Kidney (tissue), 14 donors: ENCODE data around the gene BRINP3. TPM values are rescaled to one million over a fixed set of nuclear protein-coding genes. Genes with fewer than 3 reads are reported as not detected.

Experiments
- DNase-seq, 5 donors: peaks; one replicate each; pipeline ENCODE4 v3.0.0-alpha.2; 2013 to 2020
- FAIRE-seq: peaks from 2 replicates; lab custom pipeline; 2012; peaks lifted over from hg19 to GRCh38; lab: Jason Lieb, UNC
- H3K27ac ChIP-seq, 2 donors: one replicate each; pipeline ENCODE4 v1.7.0; 2013; ENCODE audit warnings: low read depth in 2 of 2, low read length in 2 of 2, inconsistent platforms in 1 of 2
- H3K27me3 ChIP-seq: one replicate; pipeline ENCODE4 v1.7.1; 2013; ENCODE audit warnings: low read length, inconsistent platforms; ENCODE audit not compliant: control insufficient read depth, insufficient read depth
- H3K36me3 ChIP-seq, 3 donors: one replicate each; pipeline versions ENCODE4 v1.7.0 to v1.7.1; 2013; ENCODE audit warnings: low read length in 3 of 3, control low read depth in 1 of 3, inconsistent platforms in 1 of 3; ENCODE audit not compliant: insufficient read depth in 3 of 3, control insufficient read depth in 2 of 3
- H3K4me1 ChIP-seq, 3 donors: one replicate each; pipeline versions ENCODE4 v1.7.0 to v1.7.1; 2013; ENCODE audit warnings: low read length in 3 of 3, inconsistent platforms in 1 of 3, low read depth in 1 of 3; ENCODE audit not compliant: control insufficient read depth in 2 of 3, insufficient read depth in 2 of 3
- H3K4me3 ChIP-seq, 3 donors: one replicate each; pipeline versions ENCODE4 v1.7.0 to v1.8.1; 2013; ENCODE audit warnings: low read length in 3 of 3, control low read depth in 1 of 3, inconsistent platforms in 1 of 3
- H3K9ac ChIP-seq, 3 donors: one replicate each; pipeline versions ENCODE4 v1.7.0 to v1.7.1; 2013; ENCODE audit warnings: low read length in 3 of 3, control low read depth in 1 of 3, inconsistent platforms in 1 of 3
- H3K9me3 ChIP-seq, 3 donors: one replicate each; pipeline versions ENCODE4 v1.7.0 to v1.7.1; 2013; ENCODE audit warnings: low read length in 3 of 3, control low read depth in 1 of 3, inconsistent platforms in 1 of 3; ENCODE audit not compliant: control insufficient read depth in 2 of 3, insufficient read depth in 1 of 3
- intact Hi-C: fragments of 100-400 bp; cut with DNase I; formaldehyde crosslinking; loops from one replicate; pipeline ENCODE4 v1.11.1; 2022
- polyA plus RNA-seq: library from polyadenylated mRNA; stranded (reverse); fragments of 350-450 nt; fragmentation: Illumina TruSeq; extraction: RNeasy Lipid Tissue Mini Kit (QIAGEN cat#74804); gene quantifications from one replicate; pipeline ENCODE4 v1.2.3, GENCODE V29; 2014; ENCODE audit warnings: low read depth, low replicate concordance; ENCODE audit not compliant: insufficient read depth
- total RNA-seq: library from RNA; stranded (reverse); fragmentation: NEBNext Ultra II Directional; extraction: Animal tissue kit (Norgen Biotek cat#: 25700); gene quantifications from one replicate; pipeline ENCODE4 v1.2.1, GENCODE V29; 2021
- TF ChIP-seq, protein P1 (sequence below): IDR thresholded peaks from 3 replicates; pipeline ENCODE4 v1.5.1; 2012; ENCODE audit warnings: mild to moderate bottlenecking, moderate library complexity, borderline replicate concordance; ENCODE audit not compliant: insufficient read depth; ENCODE audit errors: extremely low read depth
- donor health status: control.
- donor health status: control.
- donor health status: control.
- donor health status: control.
- donor health status: control.
- donor health status: DM: yes; HTN: yes; CAD: no.
- donor health status: Normal renal cell carcinoma (clear cell type).

The BRINP3 gene
- total and polyA plus RNA-seq, 2 donors from 2014 or later, result 1.4 to 1.8 TPM

DNA sequence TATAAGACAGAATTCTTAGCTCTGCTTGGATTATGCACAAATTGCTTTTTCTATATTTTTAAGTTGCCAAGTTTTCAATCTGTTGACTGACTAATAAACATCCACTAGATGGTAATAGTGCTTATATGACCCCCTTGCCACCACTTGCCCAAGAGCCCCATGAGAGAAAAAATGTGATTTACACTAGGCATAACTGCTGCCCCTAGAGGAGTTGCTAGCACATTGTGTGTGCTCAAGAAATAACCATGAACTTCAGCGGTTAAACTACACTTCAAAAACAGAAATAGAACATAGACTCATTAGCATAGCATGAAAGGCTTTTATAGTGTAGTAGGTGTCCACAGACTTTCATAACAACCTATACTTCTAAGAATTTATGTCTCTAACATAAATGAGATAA, 61.4 kb downstream of the BRINP3 start:
- no peak overlapping the region for H3K27ac ChIP-seq
- H3K9me3 ChIP-seq, result no peaks in the 10 kb centered on the region
- H3K36me3 ChIP-seq, result no peaks in the 10 kb centered on the region
- DNase-seq (no peak), FAIRE-seq (no peak)
- TF ChIP-seq, protein P1, sequence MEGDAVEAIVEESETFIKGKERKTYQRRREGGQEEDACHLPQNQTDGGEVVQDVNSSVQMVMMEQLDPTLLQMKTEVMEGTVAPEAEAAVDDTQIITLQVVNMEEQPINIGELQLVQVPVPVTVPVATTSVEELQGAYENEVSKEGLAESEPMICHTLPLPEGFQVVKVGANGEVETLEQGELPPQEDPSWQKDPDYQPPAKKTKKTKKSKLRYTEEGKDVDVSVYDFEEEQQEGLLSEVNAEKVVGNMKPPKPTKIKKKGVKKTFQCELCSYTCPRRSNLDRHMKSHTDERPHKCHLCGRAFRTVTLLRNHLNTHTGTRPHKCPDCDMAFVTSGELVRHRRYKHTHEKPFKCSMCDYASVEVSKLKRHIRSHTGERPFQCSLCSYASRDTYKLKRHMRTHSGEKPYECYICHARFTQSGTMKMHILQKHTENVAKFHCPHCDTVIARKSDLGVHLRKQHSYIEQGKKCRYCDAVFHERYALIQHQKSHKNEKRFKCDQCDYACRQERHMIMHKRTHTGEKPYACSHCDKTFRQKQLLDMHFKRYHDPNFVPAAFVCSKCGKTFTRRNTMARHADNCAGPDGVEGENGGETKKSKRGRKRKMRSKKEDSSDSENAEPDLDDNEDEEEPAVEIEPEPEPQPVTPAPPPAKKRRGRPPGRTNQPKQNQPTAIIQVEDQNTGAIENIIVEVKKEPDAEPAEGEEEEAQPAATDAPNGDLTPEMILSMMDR, result no peak
- H3K4me3 ChIP-seq, result no peak overlapping the region
- no peak overlapping the region for H3K9ac ChIP-seq
- no peaks in the 10 kb centered on the region for H3K4me1 ChIP-seq
- intact Hi-C loops, result no loop called here
- no peaks in the 10 kb centered on the region for H3K27me3 ChIP-seq

DNA sequence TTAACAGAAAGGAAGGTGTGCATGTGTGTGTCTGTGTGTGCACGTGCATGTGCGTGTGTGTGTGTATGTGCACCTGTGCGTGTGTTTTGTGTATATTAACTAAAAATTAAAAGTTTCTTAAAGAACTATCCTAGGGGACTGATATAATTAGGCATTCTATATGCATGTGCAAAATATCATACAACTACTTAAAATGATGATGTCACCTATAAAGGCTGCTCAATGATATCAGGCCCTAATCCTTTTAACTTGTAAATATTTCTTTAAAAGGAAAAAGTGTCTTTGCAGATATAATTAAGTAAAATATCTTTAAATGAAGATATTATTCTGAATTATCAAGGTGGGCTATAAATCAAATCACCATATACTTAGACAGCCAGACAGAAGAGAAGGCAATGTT, 64.5 kb downstream of the BRINP3 start:
- H3K36me3 ChIP-seq, result no peaks in the 10 kb centered on the region
- H3K9me3 ChIP-seq, result no peaks in the 10 kb centered on the region
- TF ChIP-seq, protein P1, result no peak
- no peak overlapping the region for H3K4me3 ChIP-seq
- no peak for DNase-seq
- H3K27ac ChIP-seq, result no peak overlapping the region
- H3K27me3 ChIP-seq, result no peaks in the 10 kb centered on the region
- no peak for FAIRE-seq
- no peaks in the 10 kb centered on the region for H3K4me1 ChIP-seq
- no peak overlapping the region for H3K9ac ChIP-seq
- intact Hi-C loops, result no loop called here

DNA sequence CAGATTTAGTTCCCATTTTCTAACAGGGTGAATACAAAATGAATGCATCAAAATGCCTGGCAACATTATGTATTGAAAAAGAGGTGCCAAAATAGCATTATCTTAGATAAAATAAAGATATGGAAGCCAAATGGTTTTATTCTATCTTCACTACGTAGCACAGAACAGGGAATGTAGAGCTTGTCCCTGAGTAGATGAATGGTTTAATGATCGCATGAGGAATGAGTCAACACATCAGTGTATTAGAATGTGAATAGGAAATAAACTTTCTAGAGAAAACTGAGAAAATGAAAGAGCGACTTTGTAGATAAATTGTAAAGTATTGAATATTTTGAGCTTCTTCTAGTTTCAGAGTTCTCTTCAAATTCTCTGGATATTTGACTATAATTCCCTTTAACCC, 74.3 kb downstream of the BRINP3 start:
- DNase-seq (no peak), FAIRE-seq (no peak)
- intact Hi-C loops, result no loop called here
- H3K27me3 ChIP-seq, result no peaks in the 10 kb centered on the region
- TF ChIP-seq, protein P1, result no peak
- no peaks in the 10 kb centered on the region for H3K4me1 ChIP-seq
- H3K9ac ChIP-seq, result no peak overlapping the region
- no peaks in the 10 kb centered on the region for H3K36me3 ChIP-seq
- H3K4me3 ChIP-seq, result no peak overlapping the region
- H3K27ac ChIP-seq, result no peak overlapping the region
- no peaks in the 10 kb centered on the region for H3K9me3 ChIP-seq

DNA sequence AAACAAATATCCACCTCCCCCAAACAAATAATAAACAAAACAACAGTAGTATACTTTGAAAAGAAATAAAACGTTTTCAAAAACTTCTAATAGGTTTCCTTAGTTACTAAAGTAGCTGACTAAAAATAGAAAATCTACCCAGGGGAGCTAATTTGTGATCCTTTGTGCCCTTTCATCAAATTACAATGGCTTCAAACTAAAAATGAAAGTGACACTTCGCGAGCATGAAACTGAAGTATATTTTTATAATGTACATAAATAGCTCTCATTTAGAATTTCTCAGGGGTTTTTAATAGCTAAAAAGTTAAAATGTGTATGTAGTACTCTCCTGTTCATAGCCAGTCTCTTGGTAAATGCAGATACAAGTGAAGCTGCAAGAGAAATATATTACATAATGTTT, 78.4 kb downstream of the BRINP3 start:
- TF ChIP-seq, protein P1, result no peak
- no peak for FAIRE-seq

More for the DNA sequence above, 78.4 kb downstream of the BRINP3 start:
- H3K9me3 ChIP-seq, result no peaks in the 10 kb centered on the region
- H3K27me3 ChIP-seq, result no peaks in the 10 kb centered on the region
- H3K36me3 ChIP-seq, result no peaks in the 10 kb centered on the region
- no peak overlapping the region for H3K4me3 ChIP-seq
- H3K27ac ChIP-seq, result no peak overlapping the region
- no peak overlapping the region for H3K9ac ChIP-seq
- intact Hi-C loops, result no loop called here
- no peaks in the 10 kb centered on the region for H3K4me1 ChIP-seq
- DNase-seq, result no peak
